Measurements from ENCODE around the gene COL25A1.
"Not testable (repeated sequence)": the region's sequence is repeated elsewhere in the genome, so short reads cannot be mapped to it uniquely, and the experiment has no call there.

COL25A1 gene

DNA sequence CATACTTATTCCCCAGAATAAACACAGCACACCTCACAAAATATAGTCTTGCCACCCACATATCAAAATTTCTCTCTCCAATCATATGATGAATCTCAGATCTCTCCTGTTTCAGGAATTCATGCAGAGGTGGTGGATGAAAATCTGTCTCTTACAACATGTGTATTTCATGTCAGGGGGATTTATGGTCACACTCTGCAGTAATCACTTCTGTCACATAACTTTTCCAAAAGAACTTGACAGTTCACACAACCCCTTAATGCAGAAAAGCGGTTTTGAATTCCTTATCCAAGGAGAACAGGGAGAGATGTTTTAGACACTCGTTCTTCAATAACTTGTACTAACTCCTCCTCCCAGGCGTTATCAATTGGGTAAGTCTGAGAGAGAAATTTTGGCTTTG is 359.1 kb downstream of the COL25A1 start:
- no peak for DNase-seq

DNA sequence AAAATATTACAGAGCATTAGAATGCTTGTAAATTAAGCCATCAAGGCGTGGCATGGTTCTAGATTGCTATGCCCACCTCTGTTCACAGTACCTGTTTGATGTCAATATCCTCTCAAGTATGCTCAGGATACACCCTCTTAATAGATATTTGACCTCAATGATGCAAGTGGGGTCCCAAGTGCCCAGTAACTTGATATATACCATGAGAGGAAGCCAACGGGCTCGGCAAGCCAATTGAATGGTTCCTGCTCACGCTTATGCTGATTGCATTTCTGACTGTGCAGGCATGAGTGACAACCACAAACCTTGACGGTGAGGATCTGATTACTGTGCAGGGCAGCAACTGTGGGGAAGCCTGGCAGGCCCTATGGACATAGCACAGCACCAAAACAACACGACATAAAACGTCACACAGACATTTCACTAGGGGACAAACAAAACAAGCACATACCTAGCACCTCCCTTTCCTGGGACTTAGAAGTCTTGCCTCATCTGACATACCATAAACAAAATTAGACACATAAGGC is 360.5 kb downstream of the COL25A1 start:
- no peak for DNase-seq

DNA sequence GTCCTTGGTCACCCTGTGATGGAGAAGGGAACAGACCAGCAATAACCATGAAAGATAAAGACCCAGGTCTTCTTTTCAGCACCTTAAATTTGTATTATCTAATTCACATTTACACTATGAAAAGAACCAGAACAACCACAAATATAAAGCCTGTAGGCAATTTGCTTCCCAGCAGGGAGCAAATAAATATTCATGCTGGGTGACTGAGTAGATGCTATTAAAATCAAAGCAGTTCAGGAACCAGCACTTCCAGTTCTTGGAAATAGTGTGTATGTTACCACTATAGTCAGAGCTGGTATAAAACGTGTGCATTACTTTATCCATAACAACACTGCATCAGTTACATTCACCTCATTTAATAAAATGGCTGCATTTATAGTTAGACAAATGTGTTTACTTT is 361.8 kb downstream of the COL25A1 start:
- no peak for DNase-seq

DNA sequence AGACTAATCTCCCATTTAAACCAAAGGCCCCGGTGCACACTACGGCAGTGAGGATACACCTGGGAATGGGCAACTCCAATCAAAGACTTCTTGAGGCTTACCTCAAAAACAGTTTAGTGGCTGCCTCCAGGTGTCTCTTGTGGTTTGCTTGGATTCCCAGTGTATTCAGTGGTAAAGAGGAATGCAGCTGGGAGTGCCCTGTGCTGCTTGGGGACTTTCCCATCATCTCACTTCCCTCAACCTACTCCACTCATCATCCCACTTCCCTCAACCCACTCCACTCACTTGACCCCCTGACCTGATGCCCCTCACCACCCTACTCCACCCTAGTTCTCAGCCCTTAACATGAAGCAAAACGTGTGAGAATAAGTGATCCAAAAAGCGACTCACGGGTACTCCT is 362.3 kb downstream of the COL25A1 start:
- no peak for DNase-seq

DNA sequence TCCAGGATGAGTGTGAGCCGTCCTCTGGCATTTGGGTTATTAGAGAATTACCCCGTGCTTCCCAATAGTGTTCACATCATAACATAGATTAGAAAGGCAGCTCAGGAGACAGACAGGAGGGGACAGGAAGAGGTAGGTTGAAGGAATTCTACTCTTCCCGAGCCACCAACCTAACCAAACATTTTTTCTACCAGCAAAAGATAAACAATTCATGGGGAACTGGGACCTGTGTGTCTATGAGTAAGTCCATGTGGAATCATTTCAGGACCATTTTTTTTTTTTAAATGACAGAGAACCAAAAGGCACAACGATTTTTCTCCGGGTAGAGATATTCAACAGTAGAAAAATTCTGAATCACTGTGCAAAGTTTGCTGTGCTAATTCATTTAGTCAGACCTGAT is 365.4 kb downstream of the COL25A1 start:
- no peak for DNase-seq

DNA sequence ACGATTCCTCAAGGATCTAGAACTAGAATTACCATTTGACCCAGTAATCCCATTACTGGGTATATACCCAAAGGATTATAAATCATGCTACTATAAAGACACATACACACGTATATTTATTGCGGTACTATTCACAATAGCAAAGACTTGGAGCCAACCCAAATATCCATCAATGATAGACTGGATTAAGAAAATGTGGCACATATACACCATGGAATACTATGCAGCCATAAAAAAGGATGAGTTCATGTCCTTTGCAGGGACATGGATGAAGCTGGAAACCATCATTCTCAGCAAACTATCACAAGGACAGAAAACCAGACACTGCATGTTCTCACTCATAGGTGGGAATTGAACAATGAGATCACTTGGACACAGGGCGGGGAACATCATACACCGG is 368.5 kb downstream of the COL25A1 start:
- not testable (repeated sequence) for DNase-seq

DNA sequence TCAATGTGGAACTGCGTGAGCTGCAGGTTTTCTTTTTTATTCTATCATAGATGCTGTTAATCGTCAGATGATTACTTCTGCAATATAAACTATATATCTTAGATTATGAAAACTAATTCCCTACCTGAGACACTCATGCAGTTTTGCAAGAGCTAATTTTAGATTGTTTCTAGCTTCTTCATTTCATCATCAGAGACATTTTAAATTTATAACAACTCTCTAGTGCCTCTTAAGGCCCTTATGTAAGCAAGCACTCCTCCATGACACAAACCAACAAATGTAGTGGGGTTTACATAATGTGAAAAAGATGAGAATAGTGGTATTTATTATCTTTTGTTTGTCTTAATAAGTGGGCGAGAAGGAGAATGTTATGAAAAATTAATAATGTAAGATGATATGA is 369.4 kb downstream of the COL25A1 start:
- DNase-seq, result no peak

DNA sequence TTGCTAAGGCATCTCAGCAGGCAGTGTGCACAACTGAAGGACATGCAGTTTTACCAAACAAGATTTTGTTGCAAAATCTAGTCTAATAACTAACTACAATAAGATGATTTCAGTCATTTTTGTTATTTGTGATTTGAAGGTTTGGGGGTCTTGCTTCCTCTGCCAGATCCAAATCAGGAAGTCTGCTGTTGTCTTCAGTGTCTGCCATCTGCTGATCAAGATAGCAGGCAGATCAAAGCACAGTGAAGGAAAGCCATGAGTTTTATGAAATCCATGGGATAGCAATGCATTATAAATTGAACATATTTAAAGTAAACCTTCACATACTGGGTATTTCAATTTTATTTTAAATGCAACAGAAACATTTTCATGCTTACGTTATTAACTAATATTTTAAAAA is 370.5 kb downstream of the COL25A1 start:
- no peak for DNase-seq

DNA sequence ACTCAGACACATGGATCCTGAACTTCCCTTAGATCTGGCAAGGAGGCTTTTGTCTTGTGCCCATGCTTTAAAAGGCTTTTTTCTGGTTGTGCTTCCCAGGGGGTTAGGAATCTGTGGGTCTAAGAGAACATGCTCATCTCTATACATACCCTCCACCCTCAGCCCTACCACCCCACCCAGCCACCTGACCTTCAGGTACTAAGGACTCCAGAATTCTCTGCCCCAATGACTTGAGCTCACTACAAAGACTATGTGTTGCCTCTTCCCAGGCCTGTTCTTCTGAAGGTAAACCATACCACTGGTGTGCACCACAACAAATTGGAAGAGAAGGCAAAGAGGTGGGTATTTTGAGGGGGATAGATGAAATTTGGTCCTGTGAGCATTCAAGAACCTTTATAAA is 372.3 kb downstream of the COL25A1 start:
- no peak for DNase-seq

DNA sequence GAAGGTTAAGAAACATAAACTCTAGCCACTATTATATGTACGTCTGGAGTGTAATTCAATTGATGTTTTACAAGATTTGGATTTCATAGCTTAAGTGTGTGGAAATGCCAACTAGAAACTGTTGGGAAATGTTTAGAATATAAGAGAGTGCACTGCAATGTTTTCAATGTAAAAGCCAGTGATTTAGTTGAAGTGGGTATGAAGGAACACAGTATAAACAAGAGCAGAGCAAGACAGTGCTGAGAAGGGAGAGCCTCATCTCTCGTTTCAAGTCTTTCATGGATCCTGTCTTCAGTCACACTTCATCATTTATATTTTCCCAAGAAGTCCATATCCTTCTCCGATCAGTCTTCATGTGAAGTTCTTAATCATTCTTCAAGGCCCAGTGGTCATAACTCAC is 375.7 kb downstream of the COL25A1 start:
- DNase-seq, result no peak

DNA sequence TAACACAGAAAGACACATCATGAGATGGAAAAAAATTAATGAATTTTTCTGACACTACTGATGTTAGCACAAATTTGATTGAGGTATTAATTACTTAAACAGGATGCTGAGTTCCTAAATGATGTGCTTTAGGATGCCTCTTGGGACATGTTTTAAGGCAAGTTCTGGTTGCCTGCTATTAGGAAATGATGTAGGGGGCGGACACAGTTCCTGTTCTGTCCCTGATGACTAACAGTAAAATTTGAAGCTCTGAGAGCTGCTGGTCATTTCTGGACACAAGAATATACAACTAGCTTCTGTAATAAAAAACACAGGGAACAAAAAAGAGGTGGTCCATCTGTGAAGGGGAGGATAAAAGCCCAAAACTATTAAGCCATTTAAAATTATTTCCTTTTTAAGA is 376.4 kb downstream of the COL25A1 start:
- no peak for DNase-seq

DNA sequence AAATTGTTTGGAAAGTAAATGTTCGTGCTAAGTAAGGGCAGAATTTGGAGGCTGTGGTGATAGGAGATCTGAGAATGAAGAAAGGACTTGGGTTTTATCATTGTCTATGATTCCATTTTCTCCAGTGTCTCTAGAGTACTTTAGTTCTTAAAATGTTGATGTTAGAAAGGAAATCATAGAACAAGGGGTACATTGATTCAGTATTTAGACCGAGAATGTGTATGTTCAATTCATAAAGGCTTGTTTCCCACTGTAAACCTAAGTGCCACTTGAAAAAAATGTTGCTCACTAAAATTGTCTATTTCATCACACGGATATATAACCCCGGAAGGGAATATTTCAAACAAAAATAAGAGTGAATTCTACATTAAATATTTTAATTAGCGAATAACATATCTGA is 380.3 kb downstream of the COL25A1 start:
- DNase-seq, result no peak

DNA sequence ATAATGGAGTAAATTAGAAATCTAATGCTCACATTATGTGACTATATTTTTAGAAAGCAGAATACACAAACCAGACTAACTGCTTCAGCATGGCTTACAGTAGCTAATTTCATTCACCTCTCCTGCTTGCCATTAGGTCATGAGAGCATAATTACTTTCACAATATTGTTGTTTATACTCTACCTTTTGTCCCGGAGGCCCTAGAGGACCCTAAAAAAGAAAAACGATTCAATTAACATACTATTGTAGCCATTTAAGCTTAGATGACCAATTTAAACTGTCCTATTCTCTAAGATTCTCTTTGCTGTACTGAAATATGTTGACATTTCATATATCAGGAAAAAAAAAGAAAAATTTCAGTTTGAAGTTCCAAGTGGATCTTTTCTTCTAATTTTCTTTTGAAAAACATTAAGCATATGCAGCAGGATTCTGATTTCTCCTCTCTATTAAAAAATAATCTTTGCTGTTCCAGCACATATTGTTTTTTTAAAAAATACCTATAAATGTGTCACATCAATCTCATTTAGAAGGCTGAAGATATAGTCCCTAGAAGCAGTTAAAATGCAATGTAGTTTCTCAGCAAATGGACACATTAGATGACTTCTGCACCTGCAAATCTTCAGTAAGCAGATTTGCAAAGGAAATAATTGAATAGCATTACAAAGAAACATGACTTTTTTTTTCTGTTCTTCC is 381.9 kb downstream of the COL25A1 start:
- no peak for DNase-seq

DNA sequence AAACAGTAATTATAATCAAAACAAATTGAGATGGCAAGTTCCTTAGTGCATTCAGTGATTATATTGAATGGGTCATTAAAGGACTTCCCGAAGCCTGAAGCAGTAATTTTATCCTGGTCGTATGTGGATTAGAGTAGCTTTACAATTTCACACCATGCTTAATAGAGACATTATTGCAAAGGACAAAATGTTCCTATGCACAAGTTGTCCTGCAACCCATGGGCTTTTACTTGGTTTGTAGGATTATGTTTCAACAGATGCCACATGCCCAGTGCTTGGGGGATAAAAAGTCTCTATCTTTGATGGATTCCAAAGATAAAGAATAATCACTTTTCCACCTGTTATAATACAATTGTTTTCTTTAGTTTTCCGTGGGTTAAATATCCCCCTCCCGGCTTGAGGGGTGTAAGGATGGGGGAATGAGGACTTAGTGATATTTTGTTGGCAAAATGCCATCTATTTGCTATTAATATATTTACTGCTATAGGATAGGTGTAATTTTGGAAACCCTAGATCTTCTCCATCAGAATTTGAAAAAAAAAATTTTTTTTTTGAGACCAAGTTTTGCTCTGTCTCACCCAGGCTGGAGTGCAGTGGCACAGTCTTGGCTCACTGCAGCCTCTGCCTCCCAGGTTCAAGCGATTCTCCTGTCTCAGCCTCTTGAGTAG is 383.1 kb downstream of the COL25A1 start:
- no peak for DNase-seq

DNA sequence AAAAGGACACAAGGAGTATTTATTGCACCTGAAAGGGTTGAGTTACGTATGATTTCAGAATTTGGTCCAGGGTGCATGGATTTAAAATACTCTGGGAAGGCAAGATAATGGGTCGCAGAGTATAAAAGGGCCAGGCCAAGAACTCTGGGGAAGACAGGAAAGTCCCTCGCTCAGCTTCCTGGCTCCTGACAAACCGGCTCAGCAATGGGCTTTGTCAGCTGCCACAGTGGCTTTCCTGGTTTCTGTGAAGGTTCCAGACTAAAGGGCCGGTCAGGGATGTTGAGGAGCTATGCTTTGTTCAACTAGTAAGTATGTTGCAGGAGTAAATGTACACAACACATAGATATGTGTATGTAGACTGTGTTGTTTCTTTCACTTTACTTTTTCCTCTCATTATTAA is 385.2 kb downstream of the COL25A1 start:
- no peak for DNase-seq

DNA sequence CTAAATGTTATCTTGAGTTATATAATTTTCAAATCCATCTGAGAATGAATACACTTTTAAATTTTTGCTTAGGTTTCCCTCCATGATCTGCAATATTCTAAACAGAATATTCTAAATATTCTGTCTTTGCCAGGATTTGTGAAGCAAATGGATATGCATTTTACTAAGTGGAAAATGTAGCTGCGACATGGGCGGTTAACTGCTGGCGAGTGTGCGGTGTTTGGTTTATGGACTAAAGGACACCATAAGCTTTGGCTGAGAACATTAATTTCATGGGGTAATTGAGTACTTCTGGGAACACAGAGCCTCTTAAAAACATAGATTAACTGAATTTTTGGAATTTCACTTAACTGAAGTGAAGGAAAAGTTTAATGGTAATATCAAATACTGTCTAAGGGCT is 385.8 kb downstream of the COL25A1 start:
- no peak for DNase-seq

DNA sequence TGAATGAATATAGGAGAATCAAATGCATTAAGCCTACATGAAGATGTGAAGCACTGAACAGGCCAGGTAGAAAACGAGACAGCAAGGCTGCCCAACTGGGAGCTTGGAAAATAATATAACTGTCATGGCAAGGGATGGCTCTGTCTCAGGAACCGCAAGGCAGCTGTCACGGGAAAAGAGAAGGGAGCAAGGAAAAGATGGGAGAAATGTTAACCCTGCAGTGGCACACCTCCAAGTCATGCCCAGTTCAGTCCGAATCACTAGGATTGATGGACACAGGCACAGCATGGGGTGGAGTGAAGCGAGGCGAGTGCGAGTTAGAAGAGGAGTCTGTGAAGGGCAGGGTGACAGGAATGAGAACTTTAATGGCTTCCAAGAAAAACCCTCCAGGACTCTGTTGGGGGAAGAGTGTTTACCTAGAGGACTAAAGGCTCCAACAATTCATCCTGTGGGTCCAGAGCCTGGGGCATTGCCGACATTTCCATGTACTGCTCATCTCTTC is 395.5 kb downstream of the COL25A1 start:
- no peak for DNase-seq

DNA sequence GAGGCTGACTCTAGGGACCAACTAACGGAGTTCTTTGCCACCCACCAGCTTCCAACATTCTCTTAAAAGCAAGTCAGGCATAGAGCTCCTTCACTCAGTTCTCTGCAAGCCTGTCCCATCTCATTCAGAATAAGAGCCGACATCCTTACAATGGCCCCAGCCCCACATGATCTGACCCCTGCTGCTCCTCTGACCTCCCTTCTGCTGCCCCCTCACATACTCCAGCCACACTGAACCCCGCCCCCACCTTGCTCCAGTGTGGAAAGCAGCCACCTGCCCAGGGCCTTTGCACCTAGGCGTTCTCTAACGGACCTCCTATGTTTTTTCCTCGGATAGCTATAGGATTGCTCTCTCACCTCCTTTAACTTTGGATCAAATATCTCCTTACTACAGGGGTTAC is 396.5 kb downstream of the COL25A1 start:
- no peak for DNase-seq

DNA sequence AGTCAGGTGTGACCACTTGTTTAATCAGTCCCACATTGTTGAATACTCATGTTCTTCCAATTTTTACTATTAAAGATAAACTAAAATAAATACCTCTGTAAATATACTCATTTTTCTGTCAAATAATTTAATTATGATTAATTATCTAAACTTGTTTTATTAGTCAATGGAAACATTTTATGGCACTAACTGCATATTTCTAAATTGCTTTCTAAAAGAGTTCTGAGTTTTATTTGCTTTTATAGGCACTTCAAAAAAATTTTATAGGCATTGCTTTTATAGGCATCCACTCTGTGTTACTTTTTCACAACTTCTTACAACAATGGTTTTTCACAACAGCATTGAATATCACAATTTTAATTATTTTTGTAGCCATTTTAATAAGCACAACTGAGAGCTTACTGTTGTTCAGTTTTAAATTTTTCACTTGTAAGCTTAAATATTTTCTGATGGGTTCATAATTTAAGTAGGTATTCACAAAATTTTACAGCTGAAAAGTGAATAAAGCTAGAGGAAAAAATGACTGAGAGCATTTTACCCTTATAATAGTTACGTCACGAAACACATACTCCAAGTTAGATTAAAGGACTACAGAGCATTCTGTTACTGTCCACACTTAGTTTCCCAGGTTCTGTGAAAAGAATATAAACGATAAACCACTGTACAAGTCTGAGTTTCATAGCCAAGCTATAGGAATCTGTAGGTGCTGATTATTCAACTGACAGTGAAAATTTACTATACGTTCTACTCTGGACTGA is 398.8 kb downstream of the COL25A1 start:
- DNase-seq, result no peak

DNA sequence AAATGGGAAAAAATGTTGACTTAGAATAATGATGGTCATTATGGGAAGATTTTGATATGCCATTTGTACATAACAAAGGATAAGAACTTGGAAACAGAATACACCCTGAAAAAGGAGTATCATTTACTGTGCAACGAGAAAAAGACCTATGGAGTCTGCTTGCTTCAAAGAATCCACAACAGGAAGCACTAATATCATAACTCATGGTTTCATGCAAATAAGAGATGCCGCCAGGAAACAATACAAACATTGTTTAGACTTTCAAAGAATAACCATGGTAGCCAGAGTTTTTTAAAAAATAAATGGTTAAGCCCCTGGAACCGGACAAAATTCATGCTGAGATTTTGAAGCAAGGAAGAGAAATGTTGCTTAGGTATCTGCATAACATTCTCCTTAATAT is 399.7 kb downstream of the COL25A1 start:
- no peak for DNase-seq

DNA sequence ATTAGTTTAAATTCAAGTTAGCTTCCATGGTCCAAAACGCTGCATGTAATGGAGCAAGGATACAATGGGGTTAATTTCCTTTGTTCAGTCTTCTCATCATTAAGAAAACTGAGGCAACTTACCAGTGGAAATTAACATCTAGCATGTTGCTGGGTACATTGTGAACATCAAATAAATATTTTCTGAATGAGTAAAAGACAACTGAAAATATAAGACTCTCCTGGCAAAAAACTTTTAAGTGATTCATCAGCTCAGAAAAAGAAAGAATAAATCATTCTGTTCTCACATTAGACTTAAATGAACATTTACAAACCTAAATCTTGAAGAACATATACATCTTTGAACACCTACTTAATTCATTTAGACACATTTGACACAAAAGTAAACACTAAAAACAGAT is 401.2 kb downstream of the COL25A1 start:
- no peak for DNase-seq

DNA sequence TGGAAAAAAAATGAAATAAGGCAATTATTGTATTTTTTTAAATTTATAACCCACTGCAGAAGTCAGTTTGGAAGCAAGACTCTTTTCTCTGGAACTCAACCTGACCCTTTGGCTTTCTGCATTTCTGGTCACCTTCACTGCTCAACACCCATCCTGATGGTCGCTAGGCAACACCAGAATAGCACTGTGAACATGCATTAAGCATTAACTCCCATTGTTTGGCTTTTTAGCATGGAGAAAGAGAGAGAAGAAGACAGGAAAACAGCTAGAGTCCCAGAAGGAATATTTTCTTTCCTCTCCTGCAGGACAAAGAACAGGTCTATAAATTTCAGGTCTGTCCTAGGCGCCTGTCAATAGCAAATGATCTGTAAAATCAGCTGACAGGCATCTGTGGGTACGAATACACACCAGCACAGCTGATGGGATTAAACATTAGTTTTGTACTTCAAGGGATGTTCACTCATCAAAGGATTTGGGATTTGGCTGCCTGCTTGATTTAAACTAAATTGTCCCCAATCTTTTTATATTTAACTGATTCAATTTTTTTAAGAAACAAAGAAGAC is 402.4 kb downstream of the COL25A1 start:
- no peak for DNase-seq

DNA sequence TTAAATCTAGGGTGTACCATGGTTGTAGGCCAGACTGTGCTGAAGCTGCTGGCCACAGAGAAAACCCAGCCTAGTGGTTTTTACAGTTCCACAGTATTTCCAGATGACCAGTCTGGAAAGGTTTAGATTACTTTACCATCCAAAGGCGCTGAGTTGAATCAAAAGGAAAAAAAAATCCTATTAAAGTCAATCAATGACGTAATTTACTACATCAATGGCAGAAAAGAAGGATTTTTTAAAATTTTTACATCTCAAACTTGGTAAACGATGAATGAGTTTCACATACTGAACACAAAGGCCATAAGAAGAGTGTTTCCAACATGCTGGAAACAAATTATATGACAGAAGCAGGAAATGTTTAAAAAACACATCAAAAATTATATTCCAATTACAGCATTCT is 409.0 kb downstream of the COL25A1 start:
- DNase-seq, result no peak

All from T1000 (cell line).